ENCODE data around the gene ATF6B. TPM values are rescaled to one million over a fixed set of nuclear protein-coding genes. Genes with fewer than 3 reads are reported as not detected.
"Not testable (repeated sequence)": the region's sequence is repeated elsewhere in the genome, so short reads cannot be mapped to it uniquely, and the experiment has no call there.

The ATF6B gene
- total RNA-seq, 1 donor from 2014 or later = 80.1 TPM

DNA sequence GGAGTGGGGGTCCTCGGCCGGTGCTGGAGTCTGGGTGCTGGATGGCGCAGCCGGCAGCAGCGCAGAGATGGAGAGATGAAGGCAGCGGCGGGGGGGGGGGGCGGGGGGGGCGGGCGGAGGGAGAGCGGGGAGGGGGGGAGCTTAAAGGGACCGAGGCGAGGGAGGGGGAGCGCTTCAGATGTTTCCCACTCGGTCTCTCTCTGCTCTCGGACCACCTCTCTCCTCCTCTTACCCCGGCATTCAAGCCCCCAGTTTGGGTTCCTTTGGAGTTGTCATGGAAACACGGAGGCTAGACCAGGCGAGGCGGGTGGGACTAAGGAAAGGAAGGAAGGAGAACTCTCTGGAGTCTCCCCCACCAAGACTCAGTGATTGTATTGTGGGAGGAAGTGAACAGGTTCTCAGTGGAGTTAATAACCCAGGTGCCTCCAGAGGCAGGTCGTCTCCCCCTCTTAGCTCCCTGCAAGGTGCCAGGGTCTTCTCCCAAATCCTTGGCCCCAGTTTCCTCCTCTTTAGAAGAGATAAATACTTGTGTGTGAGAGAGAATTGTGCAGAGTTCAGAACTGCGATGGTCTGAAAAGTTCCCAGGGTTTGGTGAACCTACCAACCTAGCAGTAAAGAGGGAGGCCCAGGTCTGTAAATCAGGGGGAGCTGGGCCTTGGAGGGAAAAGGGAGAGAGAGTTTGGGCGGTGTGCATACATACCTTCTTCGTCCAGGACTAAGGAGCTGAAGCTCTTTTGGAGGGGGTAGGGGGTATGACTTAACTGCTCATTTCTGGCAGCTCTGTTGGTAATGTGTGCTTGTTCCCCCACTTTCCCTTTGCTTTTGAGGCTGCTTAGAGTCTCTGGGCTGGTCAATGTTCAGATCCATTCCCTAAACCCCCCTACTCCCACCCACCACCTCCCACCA is 24.1 kb upstream of the ATF6B start, which contains the start of gene PRRT1:
Gene PRRT1, minus strand, starts transcription at position 77 of the 906 bp plus-strand sequence. CDS start 112 bp downstream, outside the sequence.
- H3K27ac Mint-ChIP-seq = peak within 1 kb of the TSS; percentile 40
- intact Hi-C loops (cut with micrococcal nuclease) = no loop called here
- H3K27me3 Mint-ChIP-seq (ENCODE audit: insufficient read depth) = peaks cover 46% of the 10 kb centered on the region
- no peak for DNase-seq (ENCODE audit: low spot score)
- H3K9me3 Mint-ChIP-seq = no peaks in the 10 kb centered on the region
- H3K4me1 Mint-ChIP-seq (ENCODE audit: low read depth) = peaks cover 55% of the 10 kb centered on the region
- peaks cover 6% of the 10 kb centered on the region for H3K36me3 Mint-ChIP-seq (ENCODE audit: low read depth)
- H3K4me3 Mint-ChIP-seq = peak within 1 kb of the TSS; percentile 69

DNA sequence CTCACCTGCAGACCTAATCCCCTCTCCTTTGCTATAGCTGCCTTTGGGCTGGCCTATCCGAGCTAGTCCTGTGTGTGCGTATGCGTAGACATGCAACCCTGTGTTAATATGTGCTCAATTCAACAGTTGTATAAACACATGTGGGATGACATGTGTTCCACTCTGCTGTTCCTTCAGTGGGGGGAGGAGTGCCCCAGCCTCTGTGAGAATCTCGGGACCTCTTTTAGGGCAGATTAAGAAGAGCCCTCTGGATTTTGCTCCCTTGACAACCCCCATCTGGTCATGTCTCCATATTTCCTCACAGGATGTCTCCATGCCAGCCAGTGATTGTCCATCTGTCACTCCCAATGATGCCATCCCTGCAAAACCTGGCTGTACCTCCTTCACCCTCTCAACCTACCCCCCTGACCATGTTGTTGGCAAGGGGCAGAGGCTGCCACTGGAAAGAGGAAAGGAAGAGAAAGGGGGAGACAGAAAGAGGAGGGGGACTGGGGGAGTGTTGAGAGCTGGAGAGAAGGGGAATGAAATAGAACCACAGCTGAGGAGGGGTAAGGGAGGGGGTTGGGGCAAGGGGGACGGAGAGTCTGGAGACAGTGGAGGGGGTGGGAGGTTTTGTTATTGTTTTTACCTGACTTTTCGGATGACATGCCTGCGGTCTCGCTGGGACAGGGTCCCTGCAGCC is 23.3 kb upstream of the ATF6B start:
- no peak for DNase-seq (ENCODE audit: low spot score)
- Mint-ChIP-seq H3K4me3 (peak overlapping the region; percentile 34), H3K27ac (no peak overlapping the region), H3K9me3 (no peaks in the 10 kb centered on the region), H3K4me1 (ENCODE audit: low read depth) (peaks cover 55% of the 10 kb centered on the region), H3K27me3 (ENCODE audit: insufficient read depth) (peaks cover 52% of the 10 kb centered on the region), H3K36me3 (ENCODE audit: low read depth) (peaks cover 6% of the 10 kb centered on the region)
- intact Hi-C loops (cut with micrococcal nuclease) = no loop called here

DNA sequence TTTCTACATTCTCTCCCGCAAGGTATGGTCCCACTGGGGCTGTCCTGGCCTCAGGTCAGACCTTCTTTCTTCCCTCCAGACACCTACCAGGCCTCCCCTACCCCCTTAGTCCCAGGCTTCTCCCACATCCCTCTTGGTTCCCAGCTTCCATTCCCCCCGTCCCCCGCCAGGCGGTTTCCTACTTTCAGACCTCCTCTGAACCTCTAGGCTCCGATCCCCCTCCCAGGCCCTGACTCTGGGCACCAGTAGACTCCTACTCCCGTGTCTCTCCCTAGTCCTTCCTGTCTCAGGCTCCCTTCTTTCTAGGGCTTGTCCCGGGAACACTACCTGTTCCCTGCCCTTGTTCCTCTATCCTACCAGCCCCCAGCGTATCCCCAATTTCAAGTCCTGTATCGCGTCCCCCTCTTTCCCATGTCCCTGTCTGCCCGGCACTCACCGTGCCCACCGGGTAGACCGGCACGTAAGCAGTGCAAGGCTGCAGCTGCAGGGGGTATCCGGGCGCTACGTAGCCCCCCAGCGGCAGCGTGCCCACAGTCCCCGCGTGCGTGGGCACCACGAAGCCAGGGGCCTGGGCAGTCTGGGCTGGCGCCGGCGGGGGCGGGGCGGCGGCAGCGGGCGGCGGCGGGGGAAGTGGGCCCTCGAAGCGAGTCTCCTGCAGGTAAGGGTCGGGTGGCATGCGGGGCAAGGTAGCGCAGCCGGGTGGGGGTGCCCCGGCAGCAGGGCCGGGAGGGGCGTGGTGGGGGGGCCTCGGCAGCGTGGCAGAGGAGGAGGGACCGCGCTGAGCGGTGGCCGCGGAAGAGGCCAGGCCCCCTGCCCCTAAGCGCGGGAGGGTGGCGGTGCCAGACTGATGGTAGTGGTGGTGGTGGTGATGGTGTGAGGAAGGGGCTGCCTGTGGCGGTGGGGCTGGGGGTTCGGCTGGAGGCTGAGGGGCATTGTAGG is 22.2 kb upstream of the ATF6B start:
- Mint-ChIP-seq H3K4me3 (peak overlapping the region; percentile 28), H3K4me1 (ENCODE audit: low read depth) (peaks cover 51% of the 10 kb centered on the region), H3K9me3 (no peaks in the 10 kb centered on the region), H3K27me3 (ENCODE audit: insufficient read depth) (peaks cover 60% of the 10 kb centered on the region), H3K36me3 (ENCODE audit: low read depth) (peaks cover 4% of the 10 kb centered on the region), H3K27ac (peak overlapping the region; percentile 30)
- intact Hi-C loops (cut with micrococcal nuclease) = no loop called here
- DNase-seq (ENCODE audit: low spot score) = no peak

DNA sequence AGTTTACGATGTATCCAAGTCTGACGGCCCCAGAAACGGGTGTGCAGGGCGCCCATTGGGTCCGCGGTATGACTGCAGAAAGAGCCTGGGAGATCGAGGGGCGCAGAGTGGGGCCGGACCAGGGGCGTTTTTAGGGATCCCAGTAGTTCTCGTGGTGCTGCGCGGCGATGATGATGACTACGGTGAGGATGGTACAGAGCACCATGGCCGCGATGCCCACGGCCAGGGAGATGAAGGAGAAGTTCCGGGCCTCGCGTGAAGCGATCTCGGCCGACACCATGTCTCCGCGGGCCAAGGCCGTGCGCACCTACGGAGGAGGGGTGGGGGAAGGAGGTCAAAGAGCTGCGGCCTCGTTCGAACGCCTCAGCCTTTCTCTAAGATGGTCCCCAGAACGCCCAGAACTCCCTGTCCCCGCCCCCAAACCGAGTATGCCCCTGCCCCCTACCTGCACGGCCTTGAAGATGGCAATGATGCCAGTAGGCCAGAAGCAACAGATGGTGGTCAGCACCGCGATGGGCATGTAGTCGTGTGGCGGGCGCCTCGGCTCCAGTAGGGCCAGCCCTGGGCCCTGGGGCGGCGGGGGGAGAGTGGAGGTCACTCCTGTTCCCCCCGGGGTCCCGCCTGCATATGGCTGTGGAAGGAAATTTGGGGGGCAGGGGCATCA is 21.2 kb upstream of the ATF6B start:
- intact Hi-C loops (cut with micrococcal nuclease) = no loop called here
- peaks cover 62% of the 10 kb centered on the region for H3K27me3 Mint-ChIP-seq (ENCODE audit: insufficient read depth)
- peak overlapping the region; percentile 75 for H3K27ac Mint-ChIP-seq
- peaks cover 3% of the 10 kb centered on the region for H3K36me3 Mint-ChIP-seq (ENCODE audit: low read depth)
- H3K4me1 Mint-ChIP-seq (ENCODE audit: low read depth) = peaks cover 41% of the 10 kb centered on the region
- H3K4me3 Mint-ChIP-seq = peak overlapping the region; percentile 84
- DNase-seq (ENCODE audit: low spot score) = no peak
- no peaks in the 10 kb centered on the region for H3K9me3 Mint-ChIP-seq

DNA sequence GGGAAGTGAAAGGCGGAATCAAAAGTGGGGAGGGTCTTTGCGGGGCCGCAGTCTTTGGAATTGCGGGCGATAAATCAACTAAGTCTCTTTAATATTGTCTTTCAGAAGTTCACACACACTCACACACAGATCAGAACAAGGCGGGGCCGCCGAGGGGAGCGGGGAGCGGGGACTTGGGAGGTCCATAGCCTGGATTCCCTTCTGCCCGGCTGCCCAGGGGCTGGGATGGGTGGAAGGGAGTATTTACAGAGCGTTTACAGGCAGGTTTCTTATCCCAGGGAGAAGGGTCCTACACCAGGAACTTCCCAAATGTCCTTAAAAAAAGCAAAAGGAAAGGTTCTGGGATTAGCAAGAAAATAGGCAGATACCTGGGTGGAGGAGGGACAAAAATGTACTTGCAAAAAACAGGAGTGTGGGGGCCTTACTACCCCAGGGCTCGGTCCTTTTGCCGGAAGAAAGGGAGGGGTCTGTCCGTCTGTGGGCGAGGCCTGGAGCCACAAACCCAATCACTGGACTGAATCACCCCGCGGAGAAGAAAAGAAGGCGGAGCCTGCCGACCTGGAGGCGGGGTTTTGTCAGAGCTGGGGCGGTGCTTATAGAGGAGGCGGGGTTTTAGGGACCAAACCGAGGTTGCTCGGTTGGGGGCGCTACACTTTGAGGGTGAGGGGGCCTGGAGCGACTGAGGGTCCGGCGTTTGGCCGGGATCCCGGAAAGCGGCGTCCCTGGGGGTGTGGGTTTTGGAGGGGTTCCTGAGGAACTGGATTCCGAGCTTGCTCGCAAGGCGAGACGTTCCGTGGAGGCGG is 20.4 kb upstream of the ATF6B start:
- Mint-ChIP-seq H3K27me3 (ENCODE audit: insufficient read depth) (peaks cover 56% of the 10 kb centered on the region), H3K4me1 (ENCODE audit: low read depth) (peaks cover 35% of the 10 kb centered on the region), H3K4me3 (peak overlapping the region; percentile 84), H3K27ac (peak overlapping the region; percentile 75), H3K36me3 (ENCODE audit: low read depth) (peaks cover 3% of the 10 kb centered on the region), H3K9me3 (no peaks in the 10 kb centered on the region)
- intact Hi-C loops (cut with micrococcal nuclease) = loop anchor here (1.0 kb wide), 2 partner anchors 18 to 29 kb away; partner anchors contain the start of gene FKBPL
- DNase-seq (ENCODE audit: low spot score) = peak; percentile 67

- H3K27me3 Mint-ChIP-seq (ENCODE audit: insufficient read depth) = peaks cover 51% of the 10 kb centered on the region
- peaks cover 3% of the 10 kb centered on the region for H3K36me3 Mint-ChIP-seq (ENCODE audit: low read depth)
- H3K27ac Mint-ChIP-seq = no peak overlapping the region
- no peak for DNase-seq (ENCODE audit: low spot score)
- intact Hi-C loops (cut with micrococcal nuclease) = loop anchor here (1.0 kb wide), 2 partner anchors 17 to 30 kb away; partner anchors contain the start of gene FKBPL
- H3K4me1 Mint-ChIP-seq (ENCODE audit: low read depth) = peaks cover 29% of the 10 kb centered on the region
- H3K9me3 Mint-ChIP-seq = no peaks in the 10 kb centered on the region
- H3K4me3 Mint-ChIP-seq = no peak overlapping the region
Observed at GRCh38 chr6:32147401-32148132, 19.5 kb upstream of the ATF6B start.

DNA sequence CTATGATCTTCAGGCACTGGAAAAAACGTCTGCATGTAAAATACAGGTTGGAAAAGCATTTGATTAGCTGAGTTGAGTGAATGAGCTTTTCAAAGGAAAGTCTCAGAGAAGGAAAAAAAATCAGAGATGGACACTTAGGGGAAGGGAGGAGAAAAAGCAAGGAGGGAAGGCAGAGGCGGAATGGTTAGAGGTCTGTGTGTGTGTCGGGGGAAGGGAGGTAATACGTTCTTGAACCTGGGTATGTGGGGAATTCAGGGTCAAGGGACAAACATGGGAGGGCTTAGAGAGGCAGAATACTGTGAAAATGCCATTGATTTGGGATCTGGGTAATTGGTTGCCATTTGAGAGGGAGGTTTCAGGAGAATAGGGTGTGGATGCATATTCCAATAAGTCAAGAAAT is 18.6 kb upstream of the ATF6B start:
- intact Hi-C loops (cut with micrococcal nuclease) = no loop called here
- no peaks in the 10 kb centered on the region for H3K9me3 Mint-ChIP-seq
- H3K4me3 Mint-ChIP-seq = no peak overlapping the region
- H3K27me3 Mint-ChIP-seq (ENCODE audit: insufficient read depth) = peaks cover 47% of the 10 kb centered on the region
- no peak overlapping the region for H3K27ac Mint-ChIP-seq
- DNase-seq (ENCODE audit: low spot score) = no peak
- peaks cover 3% of the 10 kb centered on the region for H3K36me3 Mint-ChIP-seq (ENCODE audit: low read depth)
- H3K4me1 Mint-ChIP-seq (ENCODE audit: low read depth) = peaks cover 26% of the 10 kb centered on the region

DNA sequence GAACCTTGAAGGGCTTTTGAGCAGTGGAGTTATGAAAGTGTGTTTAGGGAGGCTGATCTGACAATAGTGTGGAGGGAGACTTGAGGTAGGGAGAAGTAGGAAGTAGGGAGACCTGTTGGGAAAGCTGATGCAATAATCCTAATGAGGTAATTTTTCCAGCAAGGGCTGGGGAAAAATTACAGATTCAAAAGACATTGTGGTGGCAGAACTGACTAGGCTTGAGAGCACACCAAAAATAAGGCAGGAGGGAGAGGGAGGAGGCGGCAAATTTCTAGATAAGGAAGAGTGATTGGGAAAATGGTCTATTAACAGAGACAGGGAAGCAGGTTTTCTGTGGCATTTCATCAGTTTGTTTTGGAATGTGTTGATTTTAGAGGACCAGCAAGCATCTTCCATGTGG is 18.2 kb upstream of the ATF6B start:
- H3K9me3 Mint-ChIP-seq = no peaks in the 10 kb centered on the region
- intact Hi-C loops (cut with micrococcal nuclease) = no loop called here
- no peak overlapping the region for H3K27ac Mint-ChIP-seq
- no peak for DNase-seq (ENCODE audit: low spot score)
- H3K27me3 Mint-ChIP-seq (ENCODE audit: insufficient read depth) = peaks cover 46% of the 10 kb centered on the region
- no peak overlapping the region for H3K4me3 Mint-ChIP-seq
- H3K36me3 Mint-ChIP-seq (ENCODE audit: low read depth) = peaks cover 3% of the 10 kb centered on the region
- peaks cover 24% of the 10 kb centered on the region for H3K4me1 Mint-ChIP-seq (ENCODE audit: low read depth)

DNA sequence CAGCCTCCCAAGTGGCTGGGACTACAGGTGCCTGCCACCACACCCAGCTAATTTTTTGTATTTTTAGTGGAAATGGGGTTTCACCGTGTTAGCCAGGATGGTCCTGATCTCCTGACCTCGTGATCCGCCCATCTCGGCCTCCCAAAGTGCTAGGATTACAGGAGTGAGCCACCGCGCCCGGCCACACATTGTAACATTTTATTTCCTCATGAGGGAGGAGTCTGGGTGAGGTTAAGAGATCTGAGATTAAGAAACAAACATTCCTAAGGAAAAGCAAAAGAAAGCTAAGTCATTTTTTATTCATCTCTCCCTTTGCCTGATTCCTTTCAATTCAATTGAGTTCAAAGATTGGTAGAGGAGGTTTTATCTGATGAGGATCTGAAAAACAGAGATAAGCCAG is 16.2 kb upstream of the ATF6B start:
- peaks cover 37% of the 10 kb centered on the region for H3K27me3 Mint-ChIP-seq (ENCODE audit: insufficient read depth)
- H3K9me3 Mint-ChIP-seq; H3K4me3 Mint-ChIP-seq; DNase-seq (ENCODE audit: low spot score); intact Hi-C loops (cut with micrococcal nuclease); H3K36me3 Mint-ChIP-seq (ENCODE audit: low read depth); H3K27ac Mint-ChIP-seq: not testable (repeated sequence)
- peaks cover 17% of the 10 kb centered on the region for H3K4me1 Mint-ChIP-seq (ENCODE audit: low read depth)

DNA sequence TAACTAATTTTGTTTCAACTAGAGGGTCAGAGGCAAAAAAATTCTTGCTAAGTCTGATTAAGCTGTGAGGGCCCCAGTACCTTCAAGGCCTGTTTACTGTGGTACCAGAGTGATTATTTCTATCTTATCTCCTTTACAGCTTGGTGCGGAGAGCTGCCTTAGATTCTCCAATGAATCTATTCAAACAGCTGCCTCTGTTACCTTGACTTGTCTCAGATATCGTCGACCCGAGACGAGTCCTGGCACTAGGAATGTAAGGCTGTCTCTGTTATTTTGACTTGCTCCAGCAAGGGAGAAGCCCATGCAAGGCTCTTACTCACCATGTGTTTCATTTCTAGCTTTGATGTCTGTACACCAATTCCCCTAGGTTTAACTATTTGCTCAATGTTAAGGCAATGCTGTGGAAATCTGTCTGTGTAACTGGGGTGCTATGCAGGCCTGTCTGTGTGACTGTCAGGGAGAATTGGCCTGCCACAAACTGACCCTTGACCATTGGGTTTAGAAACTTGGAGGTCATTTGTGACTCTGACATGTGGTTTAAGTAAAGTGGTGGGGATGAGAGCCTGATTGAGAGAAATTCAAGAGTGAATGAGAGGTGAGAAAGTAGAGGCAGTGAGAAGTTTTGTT is 12.5 kb upstream of the ATF6B start:
- H3K4me1 Mint-ChIP-seq (ENCODE audit: low read depth) = no peaks in the 10 kb centered on the region
- peaks cover 19% of the 10 kb centered on the region for H3K27me3 Mint-ChIP-seq (ENCODE audit: insufficient read depth)
- H3K36me3 Mint-ChIP-seq (ENCODE audit: low read depth) = no peaks in the 10 kb centered on the region
- DNase-seq (ENCODE audit: low spot score) = no peak
- intact Hi-C loops (cut with micrococcal nuclease) = no loop called here
- H3K9me3 Mint-ChIP-seq = no peaks in the 10 kb centered on the region
- no peak overlapping the region for H3K4me3 Mint-ChIP-seq
- H3K27ac Mint-ChIP-seq = no peak overlapping the region

GRCh38 chr6:32139590-32139989 is 11.5 kb upstream of the ATF6B start:
- no peak for DNase-seq (ENCODE audit: low spot score)
- intact Hi-C loops (cut with micrococcal nuclease) = no loop called here
- H3K4me3 Mint-ChIP-seq = no peak overlapping the region
- H3K27ac Mint-ChIP-seq = no peak overlapping the region
- H3K9me3 Mint-ChIP-seq = no peaks in the 10 kb centered on the region
- peaks cover 26% of the 10 kb centered on the region for H3K27me3 Mint-ChIP-seq (ENCODE audit: insufficient read depth)
- H3K36me3 Mint-ChIP-seq (ENCODE audit: low read depth) = no peaks in the 10 kb centered on the region
- no peaks in the 10 kb centered on the region for H3K4me1 Mint-ChIP-seq (ENCODE audit: low read depth)
